Measurements from ENCODE around the gene SLC30A4. TPM values are rescaled to one million over a fixed set of nuclear protein-coding genes. Genes with fewer than 3 reads are reported as not detected.
"Not testable (repeated sequence)": the region's sequence is repeated elsewhere in the genome, so short reads cannot be mapped to it uniquely, and the experiment has no call there.

The SLC30A4 gene
- total and polyA plus RNA-seq, 2 of the 8 experiments (the other 6 are each of a cell fraction or from before 2014, with no cell fraction given): under 0.01 to 0.07 TPM

- H3K4me3 ChIP-seq (ENCODE audit: extremely low read depth in 1 of 4, insufficient read depth in 2 of 4, low read depth in 3 of 4, low read length in 4 of 4); H3K56ac ChIP-seq (replicated peaks; ENCODE audit: insufficient read length, low read depth, low read length); H3K23ac ChIP-seq (ENCODE audit: insufficient read length); H3K9me3 ChIP-seq (ENCODE audit: insufficient read depth in 2 of 2, low read depth in 1 of 2, low read length in 1 of 2); H4K8ac ChIP-seq (ENCODE audit: extremely low read depth, insufficient read depth, low read length); H3K79me2 ChIP-seq (ENCODE audit: control insufficient read depth in 1 of 2, insufficient read depth in 2 of 2, low read length in 2 of 2); FAIRE-seq; H2BK120ac ChIP-seq (replicated peaks; ENCODE audit: low read depth, low read length); H3K9ac ChIP-seq (replicated peaks in 1 of 4; ENCODE audit: extremely low read depth in 1 of 4, low read depth in 3 of 4, low read length in 3 of 4); H3K27me3 ChIP-seq (replicated peaks in 1 of 4; ENCODE audit: control insufficient read depth in 3 of 4, extremely low read depth in 1 of 4, insufficient read depth in 3 of 4, low read length in 3 of 4); H2BK5ac ChIP-seq (ENCODE audit: low read depth, low read length); H3K27ac ChIP-seq (ENCODE audit: low read depth, low read length); H3K4me2 ChIP-seq (ENCODE audit: insufficient read depth in 1 of 2, low read depth in 2 of 2, low read length in 2 of 2); H4K91ac ChIP-seq (replicated peaks; ENCODE audit: insufficient read length, low read length); CTCF ChIA-PET (ENCODE audit: partially characterized antibody); H3K14ac ChIP-seq (ENCODE audit: insufficient read length); H3K79me1 ChIP-seq (ENCODE audit: low read depth, low read length); DNase-seq (ENCODE audit: low read depth in 1 of 2, low spot score in 2 of 2); POLR2A ChIA-PET (ENCODE audit: partially characterized antibody); H4K20me1 ChIP-seq (replicated peaks in 1 of 2; ENCODE audit: control insufficient read depth in 1 of 2, insufficient read depth in 2 of 2, low read length in 2 of 2); H2BK12ac ChIP-seq (ENCODE audit: low read depth, low read length); H3K18ac ChIP-seq (ENCODE audit: extremely low read depth, low read length); H3K36me3 ChIP-seq (ENCODE audit: control insufficient read depth in 2 of 4, insufficient read depth in 4 of 4, low read length in 3 of 4); H2BK20ac ChIP-seq (ENCODE audit: low read length); H3K4me1 ChIP-seq (replicated peaks in 1 of 4; ENCODE audit: control insufficient read depth in 3 of 4, insufficient read depth in 4 of 4, low read length in 3 of 4); H3K4ac ChIP-seq (replicated peaks; ENCODE audit: insufficient read length, low read depth, low read length); H3K23me2 ChIP-seq (ENCODE audit: low read depth, low read length); H2AK5ac ChIP-seq (ENCODE audit: low read depth, low read length); H4K5ac ChIP-seq (ENCODE audit: insufficient read length, low read depth, low read length); H2AFZ ChIP-seq (ENCODE audit: low read length); H2BK15ac ChIP-seq (ENCODE audit: low read length): not testable (repeated sequence)
- WGBS, 2 experiments (ENCODE audit: extremely low coverage in 1 of 2, insufficient coverage in 1 of 2, insufficient read length in 1 of 2, insufficient replicate concordance in 2 of 2, low coverage in 1 of 2, low lambda C conversion rate in 2 of 2, missing lambda C conversion rate in 1 of 2): 85% methylated on average over 3 of the region's 3 CpGs; no CpG with 5 or more reads in 1 of the 2 experiments
Observed at GRCh38 chr15:45532892-45533291, 10.3 kb upstream of the SLC30A4 start.

Data from H1 (cell line).